NCI-H1694 treated with DMSO at 0.1 percent for 48 hours (cell line): Measurements from ENCODE around the gene ADARB2.

Experiments
- DNase-seq: peaks from one replicate; lab custom pipeline; 2025; lab: John Stamatoyannopoulos, UW

The ADARB2 gene

GRCh38 chr10:1569208-1569607, 168.1 kb downstream of the ADARB2 start:
- no peak for DNase-seq

- DNase-seq: no peak
These were observed 169.4 kb downstream of the ADARB2 start for GRCh38 chr10:1567742-1568495.

- DNase-seq: no peak
These were observed 170.2 kb downstream of the ADARB2 start for GRCh38 chr10:1567152-1567551.

- DNase-seq: no peak
These were observed 172.5 kb downstream of the ADARB2 start for GRCh38 chr10:1564791-1565190.

- DNase-seq: no peak
These were observed 174.3 kb downstream of the ADARB2 start for GRCh38 chr10:1563028-1563427.

GRCh38 chr10:1561731-1562337, 175.5 kb downstream of the ADARB2 start:
- no peak for DNase-seq

GRCh38 chr10:1560535-1561192, 176.7 kb downstream of the ADARB2 start:
- no peak for DNase-seq

GRCh38 chr10:1559761-1560160, 177.6 kb downstream of the ADARB2 start:
- no peak for DNase-seq

- DNase-seq: no peak
These were observed 178.0 kb downstream of the ADARB2 start for GRCh38 chr10:1559311-1559710.

- no peak for DNase-seq
These were observed 178.4 kb downstream of the ADARB2 start for GRCh38 chr10:1558906-1559305.

GRCh38 chr10:1557081-1557480, 180.2 kb downstream of the ADARB2 start:
- DNase-seq: no peak

- no peak for DNase-seq
These were observed 180.8 kb downstream of the ADARB2 start for GRCh38 chr10:1556496-1556895.

- DNase-seq: no peak
These were observed 183.4 kb downstream of the ADARB2 start for GRCh38 chr10:1553951-1554350.

- DNase-seq: peak; percentile 29
These were observed 184.2 kb downstream of the ADARB2 start for GRCh38 chr10:1552881-1553670.

- DNase-seq: no peak
These were observed 184.9 kb downstream of the ADARB2 start for GRCh38 chr10:1552406-1552805.

GRCh38 chr10:1551636-1552338, 185.5 kb downstream of the ADARB2 start:
- DNase-seq: no peak

GRCh38 chr10:1550616-1551015, 186.7 kb downstream of the ADARB2 start:
- no peak for DNase-seq

- DNase-seq: no peak
These were observed 187.1 kb downstream of the ADARB2 start for GRCh38 chr10:1550291-1550595.

GRCh38 chr10:1549591-1550290, 187.6 kb downstream of the ADARB2 start:
- DNase-seq: no peak

- DNase-seq: no peak
These were observed 188.7 kb downstream of the ADARB2 start for GRCh38 chr10:1548596-1548995.

GRCh38 chr10:1548146-1548545, 189.2 kb downstream of the ADARB2 start:
- no peak for DNase-seq
